ENCODE measurements around the gene DLGAP1. TPM values are rescaled to one million over a fixed set of nuclear protein-coding genes. Genes with fewer than 3 reads are reported as not detected.

Gene DLGAP1
- total RNA-seq, 6 experiments from 2014 or later: 0.09 to 0.31 (median 0.18) TPM; not detected in 2

DNA sequence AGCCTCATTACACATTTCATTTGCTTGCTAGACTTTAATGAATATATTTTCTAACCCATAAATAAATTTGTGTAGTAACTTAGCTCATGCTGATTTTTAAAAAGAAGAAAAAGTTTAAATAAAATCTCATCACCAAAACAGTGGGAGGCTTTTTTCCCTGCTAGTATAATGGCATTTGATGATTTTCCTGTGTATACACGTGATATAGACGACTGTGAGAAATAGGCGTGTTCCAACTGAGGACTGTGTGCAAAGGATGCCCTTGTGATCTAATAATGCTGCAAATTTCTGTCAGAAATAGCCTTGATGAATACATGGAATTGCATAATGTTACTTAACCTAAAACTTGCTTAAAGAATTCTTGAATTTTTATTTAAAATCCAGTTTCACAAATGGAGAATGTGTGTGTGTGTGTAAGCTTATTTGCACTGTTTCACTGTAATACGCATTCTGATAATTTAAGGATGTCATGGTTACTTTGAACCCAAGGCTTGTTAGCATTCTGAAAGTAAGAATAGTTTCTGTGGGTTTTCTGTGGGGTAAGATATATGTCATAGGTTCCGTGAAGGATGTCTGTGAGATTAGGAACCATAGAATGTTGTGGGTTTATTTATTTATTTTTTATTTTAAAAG lies 178.0 kb downstream of the DLGAP1 start:
- DNase-seq: no peak
- Histone ChIP-seq H3K27me3 (no peaks in the 10 kb centered on the region), H3K9me3 (no peaks in the 10 kb centered on the region), H3K4me3 (no peak overlapping the region), H3K36me3 (no peaks in the 10 kb centered on the region), H3K4me1 (no peaks in the 10 kb centered on the region), H3K27ac (no peak overlapping the region)
- no peak for TF ChIP-seq POLR2A (IDR thresholded peaks at IDR 0.05)
- TF ChIP-seq, protein P1, sequence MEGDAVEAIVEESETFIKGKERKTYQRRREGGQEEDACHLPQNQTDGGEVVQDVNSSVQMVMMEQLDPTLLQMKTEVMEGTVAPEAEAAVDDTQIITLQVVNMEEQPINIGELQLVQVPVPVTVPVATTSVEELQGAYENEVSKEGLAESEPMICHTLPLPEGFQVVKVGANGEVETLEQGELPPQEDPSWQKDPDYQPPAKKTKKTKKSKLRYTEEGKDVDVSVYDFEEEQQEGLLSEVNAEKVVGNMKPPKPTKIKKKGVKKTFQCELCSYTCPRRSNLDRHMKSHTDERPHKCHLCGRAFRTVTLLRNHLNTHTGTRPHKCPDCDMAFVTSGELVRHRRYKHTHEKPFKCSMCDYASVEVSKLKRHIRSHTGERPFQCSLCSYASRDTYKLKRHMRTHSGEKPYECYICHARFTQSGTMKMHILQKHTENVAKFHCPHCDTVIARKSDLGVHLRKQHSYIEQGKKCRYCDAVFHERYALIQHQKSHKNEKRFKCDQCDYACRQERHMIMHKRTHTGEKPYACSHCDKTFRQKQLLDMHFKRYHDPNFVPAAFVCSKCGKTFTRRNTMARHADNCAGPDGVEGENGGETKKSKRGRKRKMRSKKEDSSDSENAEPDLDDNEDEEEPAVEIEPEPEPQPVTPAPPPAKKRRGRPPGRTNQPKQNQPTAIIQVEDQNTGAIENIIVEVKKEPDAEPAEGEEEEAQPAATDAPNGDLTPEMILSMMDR (IDR thresholded peaks at IDR 0.05): no peak
- WGBS (ENCODE audit: insufficient coverage, low coverage, low lambda C conversion rate, missing lambda C conversion rate): 64% methylated on average over 5 of the region's 5 CpGs
- no peak for ATAC-seq
- intact Hi-C loops (cut with DNase I): no loop called here

DNA sequence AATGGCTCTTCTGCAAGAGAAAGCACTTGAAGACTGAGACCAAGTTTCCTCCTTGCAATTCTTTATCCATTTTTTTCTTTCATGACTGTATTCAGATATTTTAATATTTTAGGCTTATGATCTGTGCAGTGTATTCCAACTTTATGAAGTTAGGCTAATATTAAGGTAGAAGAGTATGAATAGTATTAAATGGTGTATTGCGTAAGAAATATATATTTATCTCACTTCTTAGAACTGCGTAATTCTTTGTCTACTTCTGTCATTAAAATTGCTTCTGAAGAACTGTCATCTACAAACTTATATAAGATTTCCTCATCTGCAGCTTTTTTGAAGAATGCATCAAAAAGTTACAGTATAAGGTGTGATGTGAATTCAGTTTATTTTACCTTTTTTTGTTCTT lies 183.2 kb downstream of the DLGAP1 start:
- Histone ChIP-seq H3K36me3 (no peaks in the 10 kb centered on the region), H3K4me3 (no peak overlapping the region), H3K27ac (no peak overlapping the region), H3K4me1 (no peaks in the 10 kb centered on the region), H3K9me3 (no peaks in the 10 kb centered on the region), H3K27me3 (no peaks in the 10 kb centered on the region)
- 84% methylated on average over 2 of the region's 2 CpGs for WGBS (ENCODE audit: insufficient coverage, low coverage, low lambda C conversion rate, missing lambda C conversion rate)
- DNase-seq (no peak), ATAC-seq (no peak)
- intact Hi-C loops (cut with DNase I): no loop called here
- TF ChIP-seq POLR2A (IDR thresholded peaks at IDR 0.05): no peak
- TF ChIP-seq, protein P1 (IDR thresholded peaks at IDR 0.05): no peak

DNA sequence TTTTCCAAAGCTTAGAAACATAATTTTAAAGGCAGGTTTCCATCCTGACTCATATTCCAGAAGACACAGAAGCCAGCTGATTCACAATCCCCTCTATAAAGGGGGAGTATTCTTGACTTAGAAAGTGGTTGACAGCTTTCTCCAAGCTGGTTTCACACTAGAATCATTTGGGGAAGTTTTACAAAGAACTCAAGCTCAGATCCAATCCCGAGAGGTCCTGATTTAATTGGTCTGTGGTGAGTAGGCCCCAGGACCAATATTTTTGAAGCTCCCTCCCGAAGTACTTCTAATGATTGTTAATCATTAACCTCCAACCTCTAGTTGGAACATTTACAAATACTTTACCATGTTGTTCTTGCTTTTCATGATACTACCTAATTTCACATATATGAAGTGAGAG lies 184.1 kb downstream of the DLGAP1 start:
- Histone ChIP-seq H3K9me3 (no peaks in the 10 kb centered on the region), H3K4me3 (no peak overlapping the region), H3K27me3 (no peaks in the 10 kb centered on the region), H3K36me3 (no peaks in the 10 kb centered on the region), H3K27ac (no peak overlapping the region), H3K4me1 (no peaks in the 10 kb centered on the region)
- ATAC-seq: no peak
- WGBS (ENCODE audit: insufficient coverage, low coverage, low lambda C conversion rate, missing lambda C conversion rate): 53% methylated on average over 2 of the region's 2 CpGs
- TF ChIP-seq POLR2A (IDR thresholded peaks at IDR 0.05): no peak
- TF ChIP-seq, protein P1 (IDR thresholded peaks at IDR 0.05): no peak
- intact Hi-C loops (cut with DNase I): no loop called here
- no peak for DNase-seq

DNA sequence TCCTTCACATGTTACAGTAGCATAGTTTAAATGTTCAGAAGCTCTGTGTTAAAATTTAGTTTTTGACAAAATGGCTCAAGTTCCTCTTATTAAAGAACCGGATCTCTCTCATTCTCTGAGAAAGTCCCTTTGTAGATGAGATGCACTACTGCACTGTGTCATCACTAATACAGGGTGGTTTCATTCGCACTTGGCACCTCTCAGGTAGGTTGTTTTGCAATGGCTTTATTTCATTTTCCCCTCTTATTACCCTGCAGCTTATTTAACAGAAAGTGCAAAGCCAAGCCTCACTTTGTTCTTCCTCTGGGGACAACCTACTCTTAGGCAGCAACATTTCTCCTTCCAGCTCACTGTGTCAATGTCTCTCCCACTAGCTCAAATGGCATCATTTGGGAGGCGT lies 185.1 kb downstream of the DLGAP1 start:
- H3K9me3 ChIP-seq: no peaks in the 10 kb centered on the region
- ATAC-seq (no peak), DNase-seq (no peak)
- no peak overlapping the region for H3K27ac ChIP-seq
- intact Hi-C loops (cut with DNase I): no loop called here
- TF ChIP-seq, protein P1 (IDR thresholded peaks at IDR 0.05): no peak
- TF ChIP-seq POLR2A (IDR thresholded peaks at IDR 0.05): no peak
- no peaks in the 10 kb centered on the region for H3K4me1 ChIP-seq
- 62% methylated on average over 3 of the region's 3 CpGs for WGBS (ENCODE audit: insufficient coverage, low coverage, low lambda C conversion rate, missing lambda C conversion rate)
- no peaks in the 10 kb centered on the region for H3K36me3 ChIP-seq
- no peaks in the 10 kb centered on the region for H3K27me3 ChIP-seq
- no peak overlapping the region for H3K4me3 ChIP-seq

DNA sequence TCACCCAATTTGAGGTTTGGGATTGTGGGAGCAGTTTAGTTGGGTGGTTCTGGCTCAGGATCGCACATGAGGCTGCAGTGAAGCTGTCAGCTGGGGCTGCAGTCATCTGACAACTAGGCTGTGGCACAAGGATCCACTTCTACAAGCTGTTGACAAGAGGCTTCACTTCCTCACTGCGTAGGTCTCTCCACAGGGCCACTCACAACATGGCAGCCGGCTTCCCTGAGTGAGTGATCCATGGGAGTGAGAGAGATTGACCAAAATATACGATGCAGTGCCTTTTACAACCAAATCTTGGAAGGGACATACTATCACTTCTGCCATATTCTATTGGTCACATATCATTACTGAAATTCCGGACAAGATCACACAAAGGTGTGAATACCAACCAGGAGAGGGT lies 187.5 kb downstream of the DLGAP1 start:
- H3K27me3 ChIP-seq: no peaks in the 10 kb centered on the region
- 68% methylated on average over 5 of the region's 5 CpGs for WGBS (ENCODE audit: insufficient coverage, low coverage, low lambda C conversion rate, missing lambda C conversion rate)
- intact Hi-C loops (cut with DNase I): no loop called here

More for the DNA sequence above, 187.5 kb downstream of the DLGAP1 start:
- Histone ChIP-seq H3K4me1 (no peaks in the 10 kb centered on the region), H3K4me3 (no peak overlapping the region), H3K27ac (no peak overlapping the region), H3K36me3 (no peaks in the 10 kb centered on the region), H3K9me3 (no peaks in the 10 kb centered on the region)
- DNase-seq (no peak), ATAC-seq (no peak)
- TF ChIP-seq, protein P1 (IDR thresholded peaks at IDR 0.05): no peak
- TF ChIP-seq POLR2A (IDR thresholded peaks at IDR 0.05): no peak

All from right lobe of liver (tissue), 6 donors.